Peyer's patch (tissue), 4 donors: Measurements from ENCODE around the gene MTERF1.

Experiments used
- POLR2A ChIP-seq, 2 donors: fragments of 450-650 bp; IDR thresholded peaks; one replicate each; pipeline ENCODE4 v1.5.1; 2017; ENCODE audit warnings: antibody characterized with exemption in 2 of 2, mild to moderate bottlenecking in 2 of 2, moderate library complexity in 2 of 2
- TF ChIP-seq, protein P1 (sequence below), 6 experiments: fragments of 450-650 bp in 4 of 6; fragments of 200-600 bp in 2 of 6; sonication (generic) in 1 of 6; IDR thresholded peaks; one replicate each; pipeline ENCODE4 v1.5.1; 2017 to 2019; ENCODE audit warnings: antibody characterized with exemption in 6 of 6, mild to moderate bottlenecking in 3 of 6, moderate library complexity in 1 of 6

DNA sequence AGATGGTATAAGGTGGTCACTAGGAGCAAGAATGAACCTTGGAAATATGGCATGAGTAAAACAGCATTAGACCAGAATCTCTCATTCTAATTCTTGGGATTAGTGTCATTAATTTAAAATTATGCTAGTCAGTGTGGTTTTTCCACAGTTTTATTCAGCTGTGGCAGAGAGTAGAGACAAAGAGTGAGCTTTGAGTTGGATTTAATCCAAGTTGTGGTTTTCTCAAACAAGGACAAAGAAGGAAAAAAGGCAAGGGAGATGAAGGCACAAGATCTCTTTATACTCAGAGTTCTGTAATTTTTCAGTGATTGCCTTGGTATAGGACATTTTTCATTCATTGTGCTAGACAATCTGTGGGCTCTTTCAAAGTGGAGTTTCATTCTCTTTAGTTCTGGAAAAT lies 32.0 kb upstream of the MTERF1 start:
- TF ChIP-seq, protein P1, sequence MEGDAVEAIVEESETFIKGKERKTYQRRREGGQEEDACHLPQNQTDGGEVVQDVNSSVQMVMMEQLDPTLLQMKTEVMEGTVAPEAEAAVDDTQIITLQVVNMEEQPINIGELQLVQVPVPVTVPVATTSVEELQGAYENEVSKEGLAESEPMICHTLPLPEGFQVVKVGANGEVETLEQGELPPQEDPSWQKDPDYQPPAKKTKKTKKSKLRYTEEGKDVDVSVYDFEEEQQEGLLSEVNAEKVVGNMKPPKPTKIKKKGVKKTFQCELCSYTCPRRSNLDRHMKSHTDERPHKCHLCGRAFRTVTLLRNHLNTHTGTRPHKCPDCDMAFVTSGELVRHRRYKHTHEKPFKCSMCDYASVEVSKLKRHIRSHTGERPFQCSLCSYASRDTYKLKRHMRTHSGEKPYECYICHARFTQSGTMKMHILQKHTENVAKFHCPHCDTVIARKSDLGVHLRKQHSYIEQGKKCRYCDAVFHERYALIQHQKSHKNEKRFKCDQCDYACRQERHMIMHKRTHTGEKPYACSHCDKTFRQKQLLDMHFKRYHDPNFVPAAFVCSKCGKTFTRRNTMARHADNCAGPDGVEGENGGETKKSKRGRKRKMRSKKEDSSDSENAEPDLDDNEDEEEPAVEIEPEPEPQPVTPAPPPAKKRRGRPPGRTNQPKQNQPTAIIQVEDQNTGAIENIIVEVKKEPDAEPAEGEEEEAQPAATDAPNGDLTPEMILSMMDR (IDR thresholded peaks at IDR 0.05) = no peak
- no peak for TF ChIP-seq POLR2A (IDR thresholded peaks at IDR 0.05)
